Measurements from ENCODE around the gene PPP3R2. TPM values are rescaled to one million over a fixed set of nuclear protein-coding genes. Genes with fewer than 3 reads are reported as not detected.
"Not testable (repeated sequence)": the region's sequence is repeated elsewhere in the genome, so short reads cannot be mapped to it uniquely, and the experiment has no call there.

PPP3R2 gene
- total RNA-seq, 1 donor from 2014 or later = not detected

GRCh38 chr9:101605547-101605946, 10.8 kb upstream of the PPP3R2 start:
- Mint-ChIP-seq H3K4me3 (no peak overlapping the region), H3K27me3 (peaks cover 13% of the 10 kb centered on the region), H3K36me3 (ENCODE audit: low read depth) (no peaks in the 10 kb centered on the region), H3K4me1 (peaks cover 2% of the 10 kb centered on the region), H3K9me3 (no peaks in the 10 kb centered on the region), H3K27ac (no peak overlapping the region)
- no peak for DNase-seq
- intact Hi-C loops (cut with micrococcal nuclease) = no loop called here

- Mint-ChIP-seq H3K9me3 (no peaks in the 10 kb centered on the region), H3K27me3 (peaks cover 19% of the 10 kb centered on the region), H3K27ac (no peak overlapping the region), H3K4me1 (peaks cover 2% of the 10 kb centered on the region), H3K4me3 (no peak overlapping the region), H3K36me3 (ENCODE audit: low read depth) (no peaks in the 10 kb centered on the region)
- intact Hi-C loops (cut with micrococcal nuclease) = loop anchor here (5.0 kb wide), 1 partner anchor 123 kb away; no protein-coding TSS in a partner anchor
- DNase-seq = no peak
These were observed 9.5 kb upstream of the PPP3R2 start for GRCh38 chr9:101604296-101604695.

- Mint-ChIP-seq H3K9me3 (no peaks in the 10 kb centered on the region), H3K36me3 (ENCODE audit: low read depth) (no peaks in the 10 kb centered on the region), H3K4me3 (no peak overlapping the region), H3K27me3 (peaks cover 24% of the 10 kb centered on the region), H3K27ac (no peak overlapping the region), H3K4me1 (peaks cover 2% of the 10 kb centered on the region)
- intact Hi-C loops (cut with micrococcal nuclease) = loop anchor here (5.0 kb wide), 1 partner anchor 125 kb away; no protein-coding TSS in a partner anchor
- peak; percentile 66 for DNase-seq
These were observed 7.4 kb upstream of the PPP3R2 start for GRCh38 chr9:101601904-101602765.

GRCh38 chr9:101593345-101593744, 1.4 kb downstream of the PPP3R2 start:
- Mint-ChIP-seq H3K9me3 (no peaks in the 10 kb centered on the region), H3K36me3 (ENCODE audit: low read depth) (no peaks in the 10 kb centered on the region), H3K27ac (no peak overlapping the region), H3K4me1 (no peaks in the 10 kb centered on the region), H3K4me3 (no peak overlapping the region), H3K27me3 (peaks cover 6% of the 10 kb centered on the region)
- intact Hi-C loops (cut with micrococcal nuclease) = no loop called here
- no peak for DNase-seq

GRCh38 chr9:101592788-101593187, 2.0 kb downstream of the PPP3R2 start:
- peaks cover 8% of the 10 kb centered on the region for H3K27me3 Mint-ChIP-seq
- no peaks in the 10 kb centered on the region for H3K4me1 Mint-ChIP-seq
- H3K4me3 Mint-ChIP-seq = no peak overlapping the region
- no peaks in the 10 kb centered on the region for H3K36me3 Mint-ChIP-seq (ENCODE audit: low read depth)
- DNase-seq = no peak
- H3K9me3 Mint-ChIP-seq = no peaks in the 10 kb centered on the region
- no peak overlapping the region for H3K27ac Mint-ChIP-seq
- intact Hi-C loops (cut with micrococcal nuclease) = no loop called here

GRCh38 chr9:101591787-101592446, 2.9 kb downstream of the PPP3R2 start:
- no peak overlapping the region for H3K4me3 Mint-ChIP-seq
- H3K27me3 Mint-ChIP-seq = peaks cover 8% of the 10 kb centered on the region
- intact Hi-C loops (cut with micrococcal nuclease) = no loop called here
- H3K36me3 Mint-ChIP-seq (ENCODE audit: low read depth) = no peaks in the 10 kb centered on the region
- H3K4me1 Mint-ChIP-seq = peaks cover under 1% of the 10 kb centered on the region
- no peak for DNase-seq
- no peak overlapping the region for H3K27ac Mint-ChIP-seq
- no peaks in the 10 kb centered on the region for H3K9me3 Mint-ChIP-seq

- Mint-ChIP-seq H3K27me3 (peaks cover 8% of the 10 kb centered on the region), H3K36me3 (ENCODE audit: low read depth) (no peaks in the 10 kb centered on the region), H3K9me3 (peaks cover 3% of the 10 kb centered on the region), H3K4me3 (no peak overlapping the region), H3K4me1 (peaks cover 11% of the 10 kb centered on the region), H3K27ac (no peak overlapping the region)
- intact Hi-C loops (cut with micrococcal nuclease) = no loop called here
- no peak for DNase-seq
These were observed 3.9 kb downstream of the PPP3R2 start for GRCh38 chr9:101590901-101591300.

GRCh38 chr9:101590074-101590473, 4.7 kb downstream of the PPP3R2 start:
- H3K36me3 Mint-ChIP-seq (ENCODE audit: low read depth); H3K27me3 Mint-ChIP-seq; H3K27ac Mint-ChIP-seq; intact Hi-C loops (cut with micrococcal nuclease); H3K4me3 Mint-ChIP-seq; DNase-seq: not testable (repeated sequence)
- H3K4me1 Mint-ChIP-seq = peaks cover 17% of the 10 kb centered on the region
- H3K9me3 Mint-ChIP-seq = peaks cover 11% of the 10 kb centered on the region

- DNase-seq = no peak
- intact Hi-C loops (cut with micrococcal nuclease) = no loop called here
- peaks cover 1% of the 10 kb centered on the region for H3K36me3 Mint-ChIP-seq (ENCODE audit: low read depth)
- peaks cover 8% of the 10 kb centered on the region for H3K27me3 Mint-ChIP-seq
- no peak overlapping the region for H3K27ac Mint-ChIP-seq
- H3K9me3 Mint-ChIP-seq = peaks cover 11% of the 10 kb centered on the region
- H3K4me3 Mint-ChIP-seq = no peak overlapping the region
- H3K4me1 Mint-ChIP-seq = peaks cover 17% of the 10 kb centered on the region
These were observed 7.3 kb downstream of the PPP3R2 start for GRCh38 chr9:101587332-101588043.

GRCh38 chr9:101586651-101587050, 8.1 kb downstream of the PPP3R2 start:
- Mint-ChIP-seq H3K4me1 (peaks cover 17% of the 10 kb centered on the region), H3K4me3 (peak overlapping the region; percentile 7), H3K27me3 (peaks cover 3% of the 10 kb centered on the region), H3K9me3 (peaks cover 11% of the 10 kb centered on the region), H3K27ac (no peak overlapping the region), H3K36me3 (ENCODE audit: low read depth) (peaks cover 1% of the 10 kb centered on the region)
- peak; percentile 82 for DNase-seq
- intact Hi-C loops (cut with micrococcal nuclease) = loop anchor here (1.0 kb wide), 1 partner anchor 53 kb away; the partner anchor contains the start of gene RNF20

- H3K27ac Mint-ChIP-seq = no peak overlapping the region
- H3K4me3 Mint-ChIP-seq = no peak overlapping the region
- H3K4me1 Mint-ChIP-seq = peaks cover 17% of the 10 kb centered on the region
- peaks cover 11% of the 10 kb centered on the region for H3K9me3 Mint-ChIP-seq
- H3K27me3 Mint-ChIP-seq = peaks cover 3% of the 10 kb centered on the region
- H3K36me3 Mint-ChIP-seq (ENCODE audit: low read depth) = peaks cover 1% of the 10 kb centered on the region
- intact Hi-C loops (cut with micrococcal nuclease) = loop anchor here (1.0 kb wide), 1 partner anchor 52 kb away; the partner anchor contains the start of gene RNF20
- DNase-seq = no peak
These were observed 9.0 kb downstream of the PPP3R2 start for GRCh38 chr9:101585740-101586139.

GRCh38 chr9:101582553-101582952, 12.2 kb downstream of the PPP3R2 start:
- peaks cover 11% of the 10 kb centered on the region for H3K9me3 Mint-ChIP-seq
- intact Hi-C loops (cut with micrococcal nuclease) = no loop called here

GRCh38 chr9:101579711-101580545, 14.8 kb downstream of the PPP3R2 start:
- Mint-ChIP-seq H3K27me3 (no peaks in the 10 kb centered on the region), H3K4me1 (no peaks in the 10 kb centered on the region), H3K4me3 (no peak overlapping the region), H3K36me3 (ENCODE audit: low read depth) (no peaks in the 10 kb centered on the region), H3K27ac (no peak overlapping the region), H3K9me3 (no peaks in the 10 kb centered on the region)
- intact Hi-C loops (cut with micrococcal nuclease) = no loop called here
- no peak for DNase-seq

More at GRCh38 chr9:101582553-101582952, 12.2 kb downstream of the PPP3R2 start:
- Mint-ChIP-seq H3K27me3 (no peaks in the 10 kb centered on the region), H3K36me3 (ENCODE audit: low read depth) (peaks cover 1% of the 10 kb centered on the region), H3K4me3 (no peak overlapping the region), H3K4me1 (peaks cover 17% of the 10 kb centered on the region), H3K27ac (no peak overlapping the region)
- DNase-seq = no peak

Measured in activated CD4-positive, alpha-beta T cell treated with anti-CD3 and anti-CD28 coated beads, Interleukin-2, amount 10 ng/mL, durations not matched to agents 24 days and 14 days (primary cell).